ENCODE data around the gene MRPL28.
"Not testable (repeated sequence)": the region's sequence is repeated elsewhere in the genome, so short reads cannot be mapped to it uniquely, and the experiment has no call there.

DNA sequence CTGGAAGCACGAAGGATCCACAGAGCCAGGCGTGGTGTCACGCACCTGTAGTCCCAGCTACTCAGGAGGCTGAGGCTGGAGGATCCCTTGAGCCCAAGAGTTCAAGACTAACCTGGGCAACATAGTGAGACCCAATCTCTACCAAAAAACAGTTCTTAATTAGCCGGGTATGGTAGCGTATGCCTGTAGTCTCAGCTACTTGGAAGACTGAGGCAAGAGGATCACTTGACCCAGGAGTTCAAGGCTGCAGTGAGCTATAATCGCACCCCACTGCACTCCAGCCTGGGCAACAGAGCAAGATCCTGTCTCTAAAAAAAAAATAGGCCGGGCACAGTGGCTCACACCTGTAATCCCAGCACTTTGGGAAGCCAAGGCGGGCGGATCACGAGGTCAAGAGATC is 21.8 kb downstream of the MRPL28 start:
- TF ChIP-seq, protein P1, sequence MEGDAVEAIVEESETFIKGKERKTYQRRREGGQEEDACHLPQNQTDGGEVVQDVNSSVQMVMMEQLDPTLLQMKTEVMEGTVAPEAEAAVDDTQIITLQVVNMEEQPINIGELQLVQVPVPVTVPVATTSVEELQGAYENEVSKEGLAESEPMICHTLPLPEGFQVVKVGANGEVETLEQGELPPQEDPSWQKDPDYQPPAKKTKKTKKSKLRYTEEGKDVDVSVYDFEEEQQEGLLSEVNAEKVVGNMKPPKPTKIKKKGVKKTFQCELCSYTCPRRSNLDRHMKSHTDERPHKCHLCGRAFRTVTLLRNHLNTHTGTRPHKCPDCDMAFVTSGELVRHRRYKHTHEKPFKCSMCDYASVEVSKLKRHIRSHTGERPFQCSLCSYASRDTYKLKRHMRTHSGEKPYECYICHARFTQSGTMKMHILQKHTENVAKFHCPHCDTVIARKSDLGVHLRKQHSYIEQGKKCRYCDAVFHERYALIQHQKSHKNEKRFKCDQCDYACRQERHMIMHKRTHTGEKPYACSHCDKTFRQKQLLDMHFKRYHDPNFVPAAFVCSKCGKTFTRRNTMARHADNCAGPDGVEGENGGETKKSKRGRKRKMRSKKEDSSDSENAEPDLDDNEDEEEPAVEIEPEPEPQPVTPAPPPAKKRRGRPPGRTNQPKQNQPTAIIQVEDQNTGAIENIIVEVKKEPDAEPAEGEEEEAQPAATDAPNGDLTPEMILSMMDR (IDR thresholded peaks at IDR 0.05): not testable (repeated sequence)
- TF ChIP-seq POLR2A, POLR2AphosphoS5 (IDR thresholded peaks at IDR 0.05): not testable (repeated sequence)
